B cell (primary cell): ENCODE measurements around the gene MAN2A2.
"Not testable (repeated sequence)": the region's sequence is repeated elsewhere in the genome, so short reads cannot be mapped to it uniquely, and the experiment has no call there.

ENCODE experiments used
- EZH2 ChIP-seq: IDR thresholded peaks from 2 replicates; pipeline ENCODE4 v1.6.1; 2012; ENCODE audit warnings: borderline replicate concordance, low read depth, mild to moderate bottlenecking, moderate library complexity, low read length; ENCODE audit not compliant: insufficient read depth, poor library complexity, severe bottlenecking
- TF ChIP-seq, protein P1 (sequence below): fragments of 200-600 bp; IDR thresholded peaks from one replicate; pipeline ENCODE4 v1.8.0; 2022; ENCODE audit warnings: antibody characterized with exemption, mild to moderate bottlenecking

DNA sequence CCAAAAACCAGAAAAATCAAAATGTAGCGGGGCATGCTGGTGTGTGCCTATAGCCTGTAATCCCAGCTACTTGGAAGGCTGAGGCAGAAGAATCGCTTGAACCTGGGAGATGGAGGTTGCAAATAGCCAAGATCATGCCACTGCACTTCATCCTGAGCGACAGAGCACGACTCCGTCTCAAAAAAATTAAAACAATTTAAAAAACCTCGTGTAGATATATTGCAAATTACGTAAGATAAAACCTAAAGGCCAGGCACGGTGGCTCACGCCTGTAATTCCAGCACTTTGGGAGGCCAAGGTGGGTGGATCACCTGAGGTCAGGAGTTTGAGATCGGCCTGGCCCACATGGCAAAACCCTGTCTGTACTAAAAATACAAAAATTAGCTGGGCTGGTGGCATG is 23.7 kb downstream of the MAN2A2 start:
- TF ChIP-seq EZH2 = not testable (repeated sequence)
- TF ChIP-seq, protein P1, sequence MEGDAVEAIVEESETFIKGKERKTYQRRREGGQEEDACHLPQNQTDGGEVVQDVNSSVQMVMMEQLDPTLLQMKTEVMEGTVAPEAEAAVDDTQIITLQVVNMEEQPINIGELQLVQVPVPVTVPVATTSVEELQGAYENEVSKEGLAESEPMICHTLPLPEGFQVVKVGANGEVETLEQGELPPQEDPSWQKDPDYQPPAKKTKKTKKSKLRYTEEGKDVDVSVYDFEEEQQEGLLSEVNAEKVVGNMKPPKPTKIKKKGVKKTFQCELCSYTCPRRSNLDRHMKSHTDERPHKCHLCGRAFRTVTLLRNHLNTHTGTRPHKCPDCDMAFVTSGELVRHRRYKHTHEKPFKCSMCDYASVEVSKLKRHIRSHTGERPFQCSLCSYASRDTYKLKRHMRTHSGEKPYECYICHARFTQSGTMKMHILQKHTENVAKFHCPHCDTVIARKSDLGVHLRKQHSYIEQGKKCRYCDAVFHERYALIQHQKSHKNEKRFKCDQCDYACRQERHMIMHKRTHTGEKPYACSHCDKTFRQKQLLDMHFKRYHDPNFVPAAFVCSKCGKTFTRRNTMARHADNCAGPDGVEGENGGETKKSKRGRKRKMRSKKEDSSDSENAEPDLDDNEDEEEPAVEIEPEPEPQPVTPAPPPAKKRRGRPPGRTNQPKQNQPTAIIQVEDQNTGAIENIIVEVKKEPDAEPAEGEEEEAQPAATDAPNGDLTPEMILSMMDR = not testable (repeated sequence)
